Posterior cingulate gyrus (tissue), 11 donors: Measurements from ENCODE around the gene NLRP6.

Experiments
- DNase-seq, 10 donors: peaks; one replicate each; pipeline versions ENCODE4 v3.0.0 to v3.0.0-alpha.2; 2020 to 2021; ENCODE audit warnings: mixed read lengths in 3 of 10
- intact Hi-C: fragments of 100-400 bp; cut with DNase I; formaldehyde crosslinking; loops from one replicate; pipeline ENCODE4 v1.15.1; 2023

The NLRP6 gene

DNA sequence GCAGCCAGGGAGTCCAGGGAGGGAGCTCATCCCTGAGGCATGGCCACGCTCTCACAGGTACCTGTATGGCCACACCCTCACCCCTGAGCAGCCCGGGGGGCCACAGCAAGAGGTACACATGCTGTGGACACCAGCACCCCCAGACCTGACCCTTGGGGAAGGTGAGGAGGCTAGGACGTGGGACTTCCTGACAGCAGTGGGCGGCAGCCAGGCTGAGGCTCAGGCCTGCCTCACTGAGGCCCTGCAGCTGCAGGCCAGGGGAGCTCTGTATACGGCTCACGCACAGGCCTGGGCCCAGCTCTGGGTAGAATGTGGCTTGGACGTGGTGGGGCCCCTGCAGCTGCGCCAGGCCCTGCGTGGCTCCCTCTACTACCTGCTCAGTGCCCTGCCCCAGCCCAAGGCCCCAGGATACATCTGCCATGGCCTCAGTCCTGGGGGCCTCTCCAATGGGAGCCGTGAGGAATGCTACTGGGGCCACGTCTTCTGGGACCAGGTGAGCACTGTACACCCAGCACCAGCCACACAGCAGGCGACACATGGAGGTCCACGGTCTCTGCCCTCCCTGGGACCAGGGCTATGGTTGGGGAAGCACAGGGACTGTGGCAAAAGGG is 12.5 kb downstream of the NLRP6 start:
- intact Hi-C loops: no loop called here
- DNase-seq: peak in 4 of 10 donors; percentile 13 to 66 (median 45)

GRCh38 chr11:291281-292210 is 13.3 kb downstream of the NLRP6 start:
- peak in 4 of 10 donors; percentile 24 to 79 (median 66) for DNase-seq
- intact Hi-C loops: no loop called here

DNA sequence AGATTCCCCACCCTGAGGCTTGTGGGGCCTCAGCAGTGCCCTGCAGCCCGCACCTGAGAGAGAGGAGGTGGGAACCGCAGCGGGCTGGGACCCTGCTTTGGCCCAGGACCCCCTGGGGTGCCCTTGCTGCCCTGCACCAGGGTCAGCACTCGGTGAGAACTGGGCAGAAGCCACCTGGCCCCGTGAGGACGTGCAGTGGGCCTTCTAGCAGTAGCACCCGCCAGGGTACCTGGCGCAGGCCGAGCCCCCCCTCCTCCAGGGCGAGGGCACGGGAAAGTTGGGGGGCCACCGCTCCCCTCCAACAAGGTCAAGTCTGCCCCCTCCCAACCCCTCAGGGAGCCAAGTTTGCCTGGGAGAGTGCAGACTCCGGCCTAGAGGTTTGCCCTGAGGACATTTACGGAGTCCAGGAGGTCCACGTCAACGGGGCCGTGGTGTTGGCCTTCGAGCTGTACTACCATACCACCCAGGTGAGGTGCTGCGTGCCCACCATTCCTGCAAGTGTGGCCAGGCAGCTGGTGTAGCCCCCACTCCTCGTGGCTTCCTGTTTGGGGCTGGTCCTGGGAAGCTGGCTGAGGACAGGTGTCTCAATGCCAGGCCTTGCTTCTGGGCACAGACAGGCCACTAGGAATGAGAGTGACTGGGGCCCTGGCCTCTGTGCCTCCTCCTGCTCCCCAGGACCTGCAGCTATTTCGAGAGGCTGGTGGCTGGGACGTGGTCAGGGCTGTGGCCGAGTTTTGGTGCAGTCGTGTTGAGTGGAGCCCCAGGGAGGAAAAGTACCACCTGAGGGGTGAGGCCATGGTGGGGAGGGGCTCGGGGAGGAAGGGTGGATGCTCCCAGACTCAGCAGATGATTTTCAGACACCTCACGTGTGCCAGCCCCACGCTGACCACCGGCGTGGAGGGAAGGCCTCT is 14.3 kb downstream of the NLRP6 start:
- DNase-seq: peak in 4 of 10 donors; percentile 20 to 78 (median 60)
- intact Hi-C loops: no loop called here

DNA sequence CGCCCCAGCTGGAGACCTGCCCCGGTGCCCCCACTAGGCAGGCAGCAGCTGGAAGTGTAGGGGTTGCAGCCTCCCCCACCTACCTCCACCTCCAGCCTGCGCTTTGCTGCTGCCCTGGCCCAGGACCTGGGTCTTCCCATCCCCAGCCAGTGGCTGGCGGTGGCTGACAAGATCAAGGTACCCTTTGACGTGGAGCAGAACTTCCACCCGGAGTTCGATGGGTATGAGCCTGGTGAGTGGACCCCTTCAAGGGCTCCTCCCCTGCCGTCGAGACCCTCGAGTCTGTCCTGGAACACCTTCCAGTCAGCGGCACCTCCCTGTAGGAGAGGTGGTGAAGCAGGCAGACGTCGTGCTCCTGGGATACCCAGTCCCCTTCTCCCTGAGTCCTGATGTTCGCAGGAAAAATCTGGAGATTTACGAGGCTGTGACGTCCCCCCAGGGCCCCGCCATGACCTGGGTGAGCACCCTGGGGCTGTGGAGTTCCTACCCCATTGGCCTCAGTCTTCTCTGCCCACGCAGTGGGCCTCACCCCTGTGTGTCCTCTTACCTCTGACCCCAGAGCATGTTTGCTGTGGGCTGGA is 15.2 kb downstream of the NLRP6 start:
- intact Hi-C loops: no loop called here
- DNase-seq: peak in 4 of 10 donors; percentile 12 to 76 (median 43)

DNA sequence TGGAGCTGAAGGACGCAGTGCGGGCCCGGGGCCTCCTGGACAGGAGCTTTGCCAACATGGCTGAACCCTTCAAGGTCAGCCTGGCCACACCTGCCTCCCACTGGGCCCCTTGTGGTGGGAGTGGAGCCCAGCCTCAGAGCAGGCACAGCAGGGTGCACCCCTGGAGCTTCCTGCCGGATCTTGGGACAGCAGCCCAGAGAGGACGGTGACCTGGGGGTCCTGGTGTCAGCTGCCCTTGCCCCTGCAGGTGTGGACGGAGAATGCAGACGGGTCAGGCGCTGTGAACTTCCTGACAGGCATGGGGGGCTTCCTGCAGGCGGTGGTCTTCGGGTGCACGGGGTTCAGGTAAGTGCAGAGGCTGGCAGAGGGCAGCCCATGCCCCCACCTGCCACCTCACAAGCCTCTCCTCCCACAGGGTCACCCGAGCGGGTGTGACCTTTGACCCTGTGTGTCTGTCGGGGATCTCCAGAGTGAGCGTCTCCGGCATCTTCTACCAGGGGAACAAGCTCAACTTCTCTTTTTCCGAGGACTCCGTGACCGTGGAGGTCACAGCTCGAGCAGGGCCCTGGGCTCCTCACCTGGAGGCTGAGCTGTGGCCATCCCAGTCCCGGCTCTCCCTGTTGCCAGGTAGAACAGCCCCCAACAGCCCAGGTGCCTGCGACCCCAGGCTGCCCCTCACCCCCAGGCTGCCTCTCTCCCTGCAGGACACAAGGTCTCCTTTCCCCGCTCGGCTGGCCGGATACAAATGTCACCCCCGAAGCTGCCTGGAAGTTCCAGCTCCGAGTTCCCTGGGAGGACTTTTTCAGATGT is 15.8 kb downstream of the NLRP6 start:
- DNase-seq: peak in 4 of 10 donors; percentile 21 to 74 (median 64)
- intact Hi-C loops: no loop called here

GRCh38 chr11:294780-295179 is 16.6 kb downstream of the NLRP6 start:
- peak in 4 of 10 donors; percentile 7 to 66 (median 54) for DNase-seq
- intact Hi-C loops: no loop called here

GRCh38 chr11:295351-296170 is 17.4 kb downstream of the NLRP6 start:
- DNase-seq: peak in 4 of 10 donors; percentile 9 to 74 (median 47)
- intact Hi-C loops: no loop called here

DNA sequence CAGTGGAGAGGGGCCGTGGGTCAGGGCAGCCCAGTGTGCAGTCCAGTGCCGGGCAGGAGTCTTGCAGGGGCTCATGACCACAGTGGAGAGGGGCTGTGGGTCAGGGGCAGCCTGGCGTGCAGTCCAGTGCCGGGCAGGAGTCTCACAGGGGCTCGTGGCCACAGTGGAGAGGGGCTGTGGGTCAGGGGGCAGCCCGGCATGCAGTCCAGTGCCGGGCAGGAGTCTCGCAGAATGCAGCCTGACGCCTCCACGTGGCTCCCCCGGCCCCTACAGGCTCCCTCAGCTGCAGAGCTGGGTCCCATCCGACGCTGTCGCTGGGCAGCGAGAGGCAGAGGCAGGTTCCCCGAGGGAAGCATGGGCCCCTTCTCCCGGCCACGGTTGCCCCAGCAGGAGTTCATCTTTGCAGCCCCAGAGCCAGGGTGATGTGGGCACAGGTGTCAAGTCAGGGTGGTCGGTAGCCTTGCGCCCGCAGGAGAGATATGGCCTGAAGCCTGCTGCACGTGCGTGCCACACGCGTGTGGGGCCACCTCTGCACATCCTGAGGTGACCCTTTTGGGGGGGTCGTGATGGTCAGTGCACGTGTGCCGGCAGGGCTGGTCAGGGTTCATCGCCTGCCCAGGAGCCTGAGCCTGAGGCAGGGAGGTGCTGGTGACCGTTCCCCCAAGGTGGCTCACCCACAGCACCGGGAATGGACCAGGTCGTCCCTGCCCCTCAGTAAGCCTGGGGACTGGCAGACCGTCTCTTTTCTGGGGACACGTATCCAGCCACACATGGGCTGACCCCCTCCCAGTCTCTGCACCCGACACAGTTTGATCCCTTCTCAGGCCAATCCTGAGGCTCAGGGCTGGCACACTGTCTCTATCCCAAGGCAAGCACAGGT is 18.2 kb downstream of the NLRP6 start:
- DNase-seq: peak in 4 of 10 donors; percentile 20 to 76 (median 70)
- intact Hi-C loops: no loop called here

DNA sequence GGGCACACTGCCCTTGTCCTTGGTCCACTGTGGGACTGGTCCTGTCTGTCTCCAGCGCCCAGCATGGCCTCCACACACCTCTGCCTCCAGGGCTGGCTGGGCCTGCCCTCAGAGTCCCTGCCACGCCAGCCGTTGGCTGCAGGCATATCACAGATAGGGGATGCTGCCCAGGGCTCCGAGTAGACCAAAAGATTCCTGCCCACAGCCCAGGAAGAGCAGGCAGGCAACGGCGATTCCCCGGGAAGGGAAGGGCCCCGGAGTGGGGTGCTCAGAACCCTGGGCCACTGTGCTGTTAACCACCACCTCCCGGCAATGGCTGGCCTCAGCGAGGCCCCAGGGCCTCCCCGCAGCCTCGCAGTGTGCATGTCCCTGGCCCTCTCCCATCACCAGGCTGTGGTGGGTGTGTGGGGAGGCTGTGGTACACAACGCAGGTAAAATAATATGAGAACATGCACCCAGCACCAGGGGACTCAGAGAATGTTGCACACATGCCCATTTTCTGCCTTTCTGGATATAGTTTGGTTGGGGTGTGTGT is 18.9 kb downstream of the NLRP6 start:
- DNase-seq: peak in 3 of 10 donors; percentile 14 to 66 (median 40)
- intact Hi-C loops: no loop called here

GRCh38 chr11:297586-298405 is 19.6 kb downstream of the NLRP6 start:
- intact Hi-C loops: no loop called here
- peak in 4 of 10 donors; percentile 13 to 66 (median 45) for DNase-seq

- intact Hi-C loops: no loop called here
- peak in 4 of 10 donors; percentile 23 to 83 (median 64) for DNase-seq
Observed at GRCh38 chr11:298406-299065, 20.3 kb downstream of the NLRP6 start.

DNA sequence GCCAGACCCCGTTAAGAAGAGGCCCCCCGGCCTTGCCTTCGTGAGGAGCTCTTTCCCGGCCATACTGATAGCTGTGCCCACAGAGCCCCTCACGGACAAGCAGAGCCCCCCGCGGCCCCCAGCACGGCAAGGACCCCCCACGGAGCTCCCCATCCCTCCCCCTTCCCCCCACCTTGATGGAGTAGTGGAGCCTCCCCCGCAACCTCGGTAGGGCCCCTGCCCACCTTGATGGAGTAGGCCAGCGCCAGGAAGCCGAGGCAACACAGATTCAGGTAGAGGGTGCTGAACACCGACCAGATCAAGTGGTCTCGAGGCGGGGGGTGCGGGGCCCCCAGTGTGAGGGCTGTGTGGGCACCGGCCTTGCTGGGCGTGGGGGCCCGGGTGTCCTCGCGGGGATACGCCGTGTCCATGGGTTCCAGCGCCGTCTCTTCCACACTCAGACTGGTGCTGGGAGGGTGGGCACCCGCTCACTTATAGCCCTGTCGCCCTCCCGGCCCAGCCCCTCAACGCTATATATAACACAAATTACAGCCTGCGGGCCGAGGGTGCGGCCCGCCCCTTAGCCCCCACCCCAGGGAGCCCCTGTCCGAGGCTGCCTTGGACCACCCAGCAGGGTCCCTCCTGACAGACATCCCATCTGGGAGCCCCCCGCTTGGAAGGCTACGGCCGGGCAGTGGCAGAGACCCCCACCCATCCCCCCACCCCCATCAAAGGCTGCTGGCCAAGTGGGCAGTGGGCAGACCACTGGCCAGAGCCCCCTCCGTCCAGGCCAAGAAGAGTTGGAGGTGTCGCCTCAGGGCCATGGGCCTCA is 21.1 kb downstream of the NLRP6 start, which contains the start of gene IFITM5:
IFITM5 (minus strand) TSS at position 446 of the 811 bp plus-strand sequence; CDS start at position 410, 36 bp downstream.
- peak in 4 of 10 donors; percentile 24 to 77 (median 50) for DNase-seq
- intact Hi-C loops: no loop called here

DNA sequence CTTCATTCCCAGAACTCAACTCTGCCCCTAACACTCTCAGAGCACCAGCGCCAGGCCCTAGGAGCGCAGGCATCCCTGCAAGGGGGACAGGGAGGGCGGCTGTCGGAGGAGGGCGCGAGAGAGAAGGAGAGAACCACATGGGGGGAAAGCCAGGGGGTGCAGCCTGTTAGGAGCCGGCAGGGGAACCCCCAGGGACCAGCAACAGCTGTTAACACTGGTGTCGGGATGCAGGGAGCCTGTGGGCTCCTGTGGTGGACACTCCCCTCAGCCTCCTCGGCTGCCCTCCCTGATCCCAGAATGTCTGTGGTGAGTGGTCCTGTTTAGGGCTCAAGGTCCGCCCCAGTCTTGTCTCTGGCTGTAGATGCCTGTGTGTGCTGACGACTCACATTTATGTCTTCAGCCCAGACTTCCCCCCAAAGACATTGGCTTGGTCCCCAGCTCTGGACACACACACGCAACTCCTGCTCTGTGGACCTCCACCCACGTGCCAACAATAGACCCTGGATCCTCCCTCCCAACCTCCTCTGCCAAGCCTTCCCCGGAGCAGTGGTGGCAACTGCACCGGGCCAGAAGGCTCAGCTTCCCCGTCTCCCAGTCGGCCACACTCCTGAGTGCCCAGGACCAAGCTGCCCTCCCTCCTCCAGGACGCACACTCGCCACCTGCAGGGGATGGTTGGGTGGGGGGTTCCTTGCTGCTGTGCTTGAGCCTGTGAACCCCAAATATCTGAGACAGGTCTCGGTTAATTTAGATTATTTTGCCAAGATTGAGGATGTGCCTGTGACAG is 21.9 kb downstream of the NLRP6 start:
- intact Hi-C loops: loop anchor here (10.0 kb wide), 1 partner anchor 55 kb away; no protein-coding TSS in a partner anchor
- DNase-seq: peak in 4 of 10 donors; percentile 26 to 78 (median 56)

GRCh38 chr11:303363-303762 is 25.2 kb downstream of the NLRP6 start:
- no peak for DNase-seq
- intact Hi-C loops: loop anchor here (10.0 kb wide), 1 partner anchor 51 kb away; no protein-coding TSS in a partner anchor
